ENCODE measurements around the gene NTN4. TPM values are rescaled to one million over a fixed set of nuclear protein-coding genes. Genes with fewer than 3 reads are reported as not detected.

The NTN4 gene
- total and polyA plus RNA-seq, 4 donors, result 3.2 to 30.5 (median 15.0) TPM

DNA sequence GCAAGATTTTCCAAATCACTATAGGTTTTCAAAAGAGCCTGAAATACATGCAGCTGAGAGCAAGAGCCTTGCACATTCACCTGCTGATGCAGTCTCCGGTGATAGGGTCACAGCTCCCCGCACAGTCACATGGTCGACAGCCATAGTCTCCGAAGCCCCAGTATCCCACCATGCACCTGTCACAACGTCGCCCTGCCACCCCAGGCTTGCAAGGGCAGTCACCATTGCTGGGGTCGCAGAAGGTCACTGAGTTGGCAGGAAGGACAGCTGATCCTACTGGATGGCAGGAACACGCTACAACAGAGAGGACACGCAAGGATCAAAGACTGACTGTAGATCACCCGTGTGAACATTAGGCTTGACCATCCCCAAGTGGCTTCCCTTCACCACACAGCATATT, 107.1 kb downstream of the NTN4 start:
- 93% methylated on average over 10 of the region's 10 CpGs for WGBS
- Histone ChIP-seq H3K36me3 (ENCODE audit: control insufficient read depth in 4 of 4, insufficient read depth in 3 of 4, low read depth in 1 of 4, low read length in 3 of 4) (peaks cover 0 to 5% (median 0%) of the 10 kb centered on the region in 4 donors), H3K27ac (ENCODE audit: low read depth in 1 of 2, low read length in 2 of 2) (no peak overlapping the region)

More for the DNA sequence above, 107.1 kb downstream of the NTN4 start:
- Histone ChIP-seq H3K9me3 (ENCODE audit: control insufficient read depth in 4 of 4, low read length in 3 of 4) (no peaks in the 10 kb centered on the region), H3K4me3 (ENCODE audit: low read depth in 1 of 3, low read length in 3 of 3) (no peak overlapping the region), H3K9ac (ENCODE audit: low read depth in 1 of 2, low read length in 2 of 2) (no peak overlapping the region), H3K4me1 (ENCODE audit: control insufficient read depth in 4 of 4, insufficient read depth in 4 of 4, low read length in 3 of 4) (no peaks in the 10 kb centered on the region), H3K27me3 (ENCODE audit: control insufficient read depth in 4 of 4, insufficient read depth in 4 of 4, low read length in 3 of 4) (no peaks in the 10 kb centered on the region)
- no peak for DNase-seq (ENCODE audit: low spot score)
- no peak for TF ChIP-seq EGR1 (IDR thresholded peaks at IDR 0.05; ENCODE audit: low read depth in 2 of 2)
- TF ChIP-seq RAD21 (IDR thresholded peaks at IDR 0.05), result no peak
- TF ChIP-seq RXRA (IDR thresholded peaks at IDR 0.05), result no peak
- TF ChIP-seq, protein P1, sequence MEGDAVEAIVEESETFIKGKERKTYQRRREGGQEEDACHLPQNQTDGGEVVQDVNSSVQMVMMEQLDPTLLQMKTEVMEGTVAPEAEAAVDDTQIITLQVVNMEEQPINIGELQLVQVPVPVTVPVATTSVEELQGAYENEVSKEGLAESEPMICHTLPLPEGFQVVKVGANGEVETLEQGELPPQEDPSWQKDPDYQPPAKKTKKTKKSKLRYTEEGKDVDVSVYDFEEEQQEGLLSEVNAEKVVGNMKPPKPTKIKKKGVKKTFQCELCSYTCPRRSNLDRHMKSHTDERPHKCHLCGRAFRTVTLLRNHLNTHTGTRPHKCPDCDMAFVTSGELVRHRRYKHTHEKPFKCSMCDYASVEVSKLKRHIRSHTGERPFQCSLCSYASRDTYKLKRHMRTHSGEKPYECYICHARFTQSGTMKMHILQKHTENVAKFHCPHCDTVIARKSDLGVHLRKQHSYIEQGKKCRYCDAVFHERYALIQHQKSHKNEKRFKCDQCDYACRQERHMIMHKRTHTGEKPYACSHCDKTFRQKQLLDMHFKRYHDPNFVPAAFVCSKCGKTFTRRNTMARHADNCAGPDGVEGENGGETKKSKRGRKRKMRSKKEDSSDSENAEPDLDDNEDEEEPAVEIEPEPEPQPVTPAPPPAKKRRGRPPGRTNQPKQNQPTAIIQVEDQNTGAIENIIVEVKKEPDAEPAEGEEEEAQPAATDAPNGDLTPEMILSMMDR (IDR thresholded peaks at IDR 0.05; ENCODE audit: low read depth, low read length, missing input control), result no peak
- TF ChIP-seq, protein P2, sequence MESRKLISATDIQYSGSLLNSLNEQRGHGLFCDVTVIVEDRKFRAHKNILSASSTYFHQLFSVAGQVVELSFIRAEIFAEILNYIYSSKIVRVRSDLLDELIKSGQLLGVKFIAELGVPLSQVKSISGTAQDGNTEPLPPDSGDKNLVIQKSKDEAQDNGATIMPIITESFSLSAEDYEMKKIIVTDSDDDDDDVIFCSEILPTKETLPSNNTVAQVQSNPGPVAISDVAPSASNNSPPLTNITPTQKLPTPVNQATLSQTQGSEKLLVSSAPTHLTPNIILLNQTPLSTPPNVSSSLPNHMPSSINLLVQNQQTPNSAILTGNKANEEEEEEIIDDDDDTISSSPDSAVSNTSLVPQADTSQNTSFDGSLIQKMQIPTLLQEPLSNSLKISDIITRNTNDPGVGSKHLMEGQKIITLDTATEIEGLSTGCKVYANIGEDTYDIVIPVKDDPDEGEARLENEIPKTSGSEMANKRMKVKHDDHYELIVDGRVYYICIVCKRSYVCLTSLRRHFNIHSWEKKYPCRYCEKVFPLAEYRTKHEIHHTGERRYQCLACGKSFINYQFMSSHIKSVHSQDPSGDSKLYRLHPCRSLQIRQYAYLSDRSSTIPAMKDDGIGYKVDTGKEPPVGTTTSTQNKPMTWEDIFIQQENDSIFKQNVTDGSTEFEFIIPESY (IDR thresholded peaks at IDR 0.05), result no peak
- TF ChIP-seq, protein P3, sequence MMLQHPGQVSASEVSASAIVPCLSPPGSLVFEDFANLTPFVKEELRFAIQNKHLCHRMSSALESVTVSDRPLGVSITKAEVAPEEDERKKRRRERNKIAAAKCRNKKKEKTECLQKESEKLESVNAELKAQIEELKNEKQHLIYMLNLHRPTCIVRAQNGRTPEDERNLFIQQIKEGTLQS (IDR thresholded peaks at IDR 0.05), result no peak
- no peak for TF ChIP-seq HNF4A (conservative IDR thresholded peaks at IDR 0.05)
- TF ChIP-seq HNF4G (IDR thresholded peaks at IDR 0.05), result no peak
- TF ChIP-seq, protein P4, sequence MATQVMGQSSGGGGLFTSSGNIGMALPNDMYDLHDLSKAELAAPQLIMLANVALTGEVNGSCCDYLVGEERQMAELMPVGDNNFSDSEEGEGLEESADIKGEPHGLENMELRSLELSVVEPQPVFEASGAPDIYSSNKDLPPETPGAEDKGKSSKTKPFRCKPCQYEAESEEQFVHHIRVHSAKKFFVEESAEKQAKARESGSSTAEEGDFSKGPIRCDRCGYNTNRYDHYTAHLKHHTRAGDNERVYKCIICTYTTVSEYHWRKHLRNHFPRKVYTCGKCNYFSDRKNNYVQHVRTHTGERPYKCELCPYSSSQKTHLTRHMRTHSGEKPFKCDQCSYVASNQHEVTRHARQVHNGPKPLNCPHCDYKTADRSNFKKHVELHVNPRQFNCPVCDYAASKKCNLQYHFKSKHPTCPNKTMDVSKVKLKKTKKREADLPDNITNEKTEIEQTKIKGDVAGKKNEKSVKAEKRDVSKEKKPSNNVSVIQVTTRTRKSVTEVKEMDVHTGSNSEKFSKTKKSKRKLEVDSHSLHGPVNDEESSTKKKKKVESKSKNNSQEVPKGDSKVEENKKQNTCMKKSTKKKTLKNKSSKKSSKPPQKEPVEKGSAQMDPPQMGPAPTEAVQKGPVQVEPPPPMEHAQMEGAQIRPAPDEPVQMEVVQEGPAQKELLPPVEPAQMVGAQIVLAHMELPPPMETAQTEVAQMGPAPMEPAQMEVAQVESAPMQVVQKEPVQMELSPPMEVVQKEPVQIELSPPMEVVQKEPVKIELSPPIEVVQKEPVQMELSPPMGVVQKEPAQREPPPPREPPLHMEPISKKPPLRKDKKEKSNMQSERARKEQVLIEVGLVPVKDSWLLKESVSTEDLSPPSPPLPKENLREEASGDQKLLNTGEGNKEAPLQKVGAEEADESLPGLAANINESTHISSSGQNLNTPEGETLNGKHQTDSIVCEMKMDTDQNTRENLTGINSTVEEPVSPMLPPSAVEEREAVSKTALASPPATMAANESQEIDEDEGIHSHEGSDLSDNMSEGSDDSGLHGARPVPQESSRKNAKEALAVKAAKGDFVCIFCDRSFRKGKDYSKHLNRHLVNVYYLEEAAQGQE (IDR thresholded peaks at IDR 0.05), result no peak
- TF ChIP-seq, protein P5, sequence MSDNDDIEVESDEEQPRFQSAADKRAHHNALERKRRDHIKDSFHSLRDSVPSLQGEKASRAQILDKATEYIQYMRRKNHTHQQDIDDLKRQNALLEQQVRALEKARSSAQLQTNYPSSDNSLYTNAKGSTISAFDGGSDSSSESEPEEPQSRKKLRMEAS (IDR thresholded peaks at IDR 0.05), result no peak
- TF ChIP-seq JUND (IDR thresholded peaks at IDR 0.05), result no peak
- TF ChIP-seq TAF1 (conservative IDR thresholded peaks at IDR 0.05), result no peak
- no peak for TF ChIP-seq NR2F2 (IDR thresholded peaks at IDR 0.05)
- no peak for TF ChIP-seq FOXA2 (IDR thresholded peaks at IDR 0.05)
- no peak for TF ChIP-seq FOXA1 (IDR thresholded peaks at IDR 0.05)

All from liver (tissue), 9 donors.